Cardiac septum (tissue), 1 donor: Measurements from ENCODE around the gene PP2D1. TPM values are rescaled to one million over a fixed set of nuclear protein-coding genes. Genes with fewer than 3 reads are reported as not detected.
"Not testable (repeated sequence)": the region's sequence is repeated elsewhere in the genome, so short reads cannot be mapped to it uniquely, and the experiment has no call there.

Experiments
- DNase-seq: peaks from one replicate; pipeline ENCODE4 v3.0.0-alpha.2; 2020; ENCODE audit warnings: low spot score
- intact Hi-C: fragments of 100-400 bp; cut with DNase I; formaldehyde crosslinking; loops from one replicate; pipeline ENCODE4 v1.14.0; 2022
- long read RNA-seq: library from polyadenylated mRNA; unstranded; transcript quantifications from one replicate; pipeline ENCODE4 v2.0.0, GENCODE V29; 2021
- total RNA-seq: library from RNA; stranded (reverse); fragmentation: NEBNext Ultra II Directional; extraction: Animal tissue kit (Norgen Biotek cat#: 25700); gene quantifications from one replicate; pipeline ENCODE4 v1.2.1, GENCODE V29; 2021
- donor health status: DM: no; HTN: no; CAD: no.

The PP2D1 gene
- not detected for total RNA-seq
- long read RNA-seq, partial matches to known transcripts: 0 of 1 reads
- long read RNA-seq, other reads (novel, unspliced or antisense): 1 of 1 reads

- intact Hi-C loops: no loop called here
- no peak for DNase-seq
These were observed at the start of gene PP2D1 for GRCh38 chr3:20012164-20012563. Gene PP2D1, minus strand, starts transcription at chr3:20012264. Its CDS starts 192 bp downstream, at chr3:20012072.

- DNase-seq: no peak
- intact Hi-C loops: no loop called here
These were observed 49.1 kb upstream of the PP2D1 start for GRCh38 chr3:20060974-20061685.

- no peak for DNase-seq
- intact Hi-C loops: no loop called here
These were observed 47.9 kb upstream of the PP2D1 start for GRCh38 chr3:20059929-20060328.

- DNase-seq: no peak
- intact Hi-C loops: no loop called here
These were observed 45.6 kb upstream of the PP2D1 start for GRCh38 chr3:20057612-20058180.

DNA sequence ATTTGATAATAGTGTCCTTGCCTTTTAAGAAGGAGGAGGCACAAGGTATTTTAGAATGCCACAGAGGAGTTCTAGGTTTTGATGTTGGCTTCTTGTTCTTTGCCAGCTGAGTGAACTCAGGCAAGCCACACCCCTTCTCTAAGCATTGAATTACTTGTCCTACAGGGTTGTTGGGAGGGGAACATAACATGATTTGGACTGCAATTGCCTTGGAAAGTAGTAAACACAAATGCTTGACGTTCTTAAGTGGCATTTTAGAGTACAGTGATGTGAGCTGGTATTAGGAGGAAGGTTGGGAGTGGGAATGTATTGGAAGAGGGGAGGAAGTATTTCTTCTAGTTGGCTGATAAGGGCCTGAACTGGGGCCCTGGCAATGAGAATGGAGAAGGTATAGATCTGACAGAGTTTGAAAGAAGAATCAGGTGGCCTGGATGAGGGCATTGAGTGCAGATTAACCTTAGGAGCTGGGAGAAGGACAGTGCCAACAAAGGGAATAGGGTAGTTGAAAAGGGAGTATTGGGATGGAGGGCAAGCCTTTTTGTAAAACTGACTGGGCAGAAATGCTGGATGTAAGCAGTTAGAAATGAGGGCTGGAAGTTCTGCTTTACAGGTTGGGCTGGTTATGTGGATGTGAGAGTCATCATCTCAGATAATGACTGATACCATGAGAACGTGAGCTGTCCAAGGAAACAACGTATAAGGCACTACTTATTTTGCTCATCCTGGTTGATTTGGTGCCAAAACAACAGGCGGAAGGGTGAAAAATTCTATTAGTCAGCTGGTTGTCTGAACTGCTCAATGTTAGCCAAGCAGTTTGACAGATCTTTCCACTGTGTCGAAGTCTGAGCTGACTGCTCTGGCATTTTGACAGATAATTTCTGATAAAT is 44.9 kb upstream of the PP2D1 start:
- no peak for DNase-seq
- intact Hi-C loops: no loop called here

GRCh38 chr3:20055842-20056241 is 43.8 kb upstream of the PP2D1 start:
- intact Hi-C loops: loop anchor here (2.0 kb wide), 1 partner anchor 15 kb away; the partner anchor contains the start of gene KAT2B

DNA sequence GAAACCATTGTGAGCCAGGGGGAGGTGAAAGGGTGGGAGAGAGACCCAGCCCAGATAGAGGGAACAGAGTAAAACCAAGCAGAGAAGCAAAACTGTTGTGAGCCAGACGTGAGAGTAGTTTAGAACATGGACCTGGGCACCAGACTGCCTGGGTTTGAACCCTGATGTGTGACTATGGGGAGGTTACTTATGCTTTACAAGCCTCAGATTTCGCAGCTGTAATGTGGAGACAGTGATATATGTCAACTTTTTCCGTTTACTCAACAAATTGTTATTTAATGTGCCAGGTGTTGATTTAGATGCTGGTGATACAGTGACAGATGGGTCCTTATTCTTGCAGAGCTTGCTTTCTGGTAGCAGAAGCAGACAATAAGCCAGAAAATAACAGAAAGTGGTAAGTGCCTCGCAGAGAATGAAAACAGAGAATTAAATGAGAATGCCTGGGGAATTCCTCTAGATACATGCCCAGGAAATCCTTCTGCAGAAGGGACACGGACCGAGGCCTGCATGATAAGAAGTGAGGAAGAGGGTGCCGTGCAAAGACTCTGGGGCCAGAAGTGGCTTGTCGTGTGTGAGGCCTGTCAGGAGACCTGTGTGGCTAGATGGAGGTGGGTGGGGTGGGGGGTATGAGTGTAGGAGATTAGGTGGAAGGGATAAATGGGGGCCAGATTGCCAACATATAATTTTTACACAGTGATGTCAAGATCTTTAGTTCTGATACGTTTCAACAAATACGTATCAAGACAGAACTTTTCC is 43.1 kb upstream of the PP2D1 start:
- intact Hi-C loops: loop anchor here (2.0 kb wide), 1 partner anchor 14 kb away; the partner anchor contains the start of gene KAT2B

More at GRCh38 chr3:20055842-20056241, 43.8 kb upstream of the PP2D1 start:
- no peak for DNase-seq

DNA sequence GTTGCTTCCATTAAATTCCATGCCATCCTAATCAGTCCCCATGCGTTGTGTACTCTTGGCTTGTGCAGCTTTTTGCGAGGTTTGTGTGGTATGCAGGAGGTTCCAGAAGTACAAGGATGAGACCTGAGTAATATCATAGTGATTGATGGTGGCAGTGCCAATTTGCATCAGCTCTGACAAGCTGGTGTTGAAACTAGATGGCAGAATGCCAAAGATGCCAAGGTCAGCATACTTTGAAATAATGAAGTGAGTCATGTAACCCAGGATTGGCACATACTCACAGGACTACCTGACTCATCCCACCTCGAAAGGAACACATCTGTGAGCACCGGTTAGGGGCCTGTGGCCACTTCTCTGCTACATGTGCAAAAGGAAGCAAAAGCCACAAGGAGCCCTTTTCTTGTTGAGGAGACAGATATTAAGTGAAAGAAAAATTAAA is 42.5 kb upstream of the PP2D1 start:
- peak; percentile 87 for DNase-seq
- intact Hi-C loops: loop anchor here (2.0 kb wide), 1 partner anchor 14 kb away; the partner anchor contains the start of gene KAT2B

More for the DNA sequence above, 43.1 kb upstream of the PP2D1 start:
- no peak for DNase-seq

DNA sequence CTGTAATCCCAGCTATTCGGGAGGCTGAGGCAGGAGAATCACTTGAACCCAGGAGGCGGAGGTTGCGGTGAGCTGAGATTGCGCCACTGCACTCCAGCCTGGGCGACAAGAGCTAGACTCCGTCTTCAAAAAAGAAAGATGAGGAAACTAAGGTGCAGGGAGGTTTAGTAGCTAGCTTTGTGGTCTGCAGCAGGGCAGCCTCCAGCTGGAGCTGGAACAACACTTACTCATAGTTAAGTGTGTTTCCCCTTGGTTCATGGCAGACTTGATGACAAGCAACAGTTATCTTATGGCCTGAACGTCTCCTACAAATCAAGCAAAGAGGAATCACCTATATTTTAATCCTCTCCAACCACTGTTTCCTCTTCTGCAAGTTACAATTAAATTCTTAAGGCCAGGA is 40.8 kb upstream of the PP2D1 start:
- DNase-seq: no peak
- intact Hi-C loops: no loop called here

- DNase-seq: no peak
- intact Hi-C loops: no loop called here
These were observed 39.2 kb upstream of the PP2D1 start for GRCh38 chr3:20051123-20051806.

- DNase-seq: no peak
- intact Hi-C loops: no loop called here
These were observed 36.2 kb upstream of the PP2D1 start for GRCh38 chr3:20047976-20048883.

GRCh38 chr3:20047341-20047779 is 35.3 kb upstream of the PP2D1 start:
- DNase-seq: no peak
- intact Hi-C loops: no loop called here

DNA sequence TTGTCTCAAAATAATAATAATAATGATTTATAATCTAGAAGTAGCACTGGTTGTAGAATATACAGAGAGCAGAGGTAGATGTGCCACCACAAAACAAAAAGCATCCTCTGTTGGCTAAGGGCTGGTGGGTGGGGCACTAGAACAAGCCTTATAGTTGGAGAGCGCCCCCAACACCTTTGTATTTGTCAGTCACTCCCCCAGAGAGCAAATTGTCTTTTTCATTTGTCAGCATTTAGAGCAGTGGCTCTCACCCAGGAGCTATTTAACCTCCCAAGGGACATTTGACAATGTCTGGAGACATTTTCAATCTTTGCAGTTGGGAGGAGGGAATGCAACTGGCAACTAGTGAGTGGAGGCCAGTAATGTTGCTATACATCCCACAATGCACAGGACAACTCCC is 34.5 kb upstream of the PP2D1 start:
- no peak for DNase-seq
- intact Hi-C loops: no loop called here

DNA sequence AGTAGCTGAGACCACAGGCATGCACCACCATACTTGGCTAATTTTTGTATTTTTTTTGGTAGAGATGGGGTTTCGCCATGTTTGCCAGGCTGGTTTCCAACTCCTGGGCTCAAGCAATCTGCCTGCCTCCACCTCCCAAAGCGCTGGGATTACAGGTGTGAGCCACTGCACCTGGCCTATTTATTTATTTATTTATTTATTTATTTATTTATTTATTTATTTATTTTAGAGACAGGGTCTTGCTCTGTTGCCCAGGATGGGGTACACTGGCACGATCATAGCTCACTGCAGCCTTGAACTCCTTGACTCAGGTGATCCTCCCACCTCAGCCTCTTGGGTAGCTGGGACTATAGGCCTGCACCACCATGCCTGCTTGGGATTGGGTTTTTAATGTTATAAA is 33.1 kb upstream of the PP2D1 start:
- DNase-seq, intact Hi-C loops: not testable (repeated sequence)

DNA sequence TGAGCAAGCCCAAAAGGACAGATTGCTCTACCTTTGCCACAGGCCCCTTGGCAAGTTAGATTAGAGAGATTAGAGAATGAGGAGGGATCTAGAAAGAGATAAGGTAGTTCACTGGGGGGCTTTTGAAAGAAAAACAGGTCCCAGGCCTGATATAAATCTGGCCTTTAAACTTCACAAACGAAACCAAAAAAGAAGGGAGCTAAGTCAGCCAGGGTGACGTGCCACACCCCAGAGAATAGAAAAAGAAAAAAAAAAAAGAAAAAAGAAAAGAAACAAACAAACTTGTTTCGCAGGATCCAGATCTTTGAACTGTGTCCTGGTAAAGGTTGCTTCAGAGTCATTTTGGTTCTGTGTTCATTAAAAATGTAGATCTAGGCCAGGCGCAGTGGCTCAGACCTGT is 31.8 kb upstream of the PP2D1 start:
- intact Hi-C loops: loop anchor here (5.0 kb wide), 3 partner anchors 38 to 157 kb away; no protein-coding TSS in a partner anchor
- DNase-seq: no peak

DNA sequence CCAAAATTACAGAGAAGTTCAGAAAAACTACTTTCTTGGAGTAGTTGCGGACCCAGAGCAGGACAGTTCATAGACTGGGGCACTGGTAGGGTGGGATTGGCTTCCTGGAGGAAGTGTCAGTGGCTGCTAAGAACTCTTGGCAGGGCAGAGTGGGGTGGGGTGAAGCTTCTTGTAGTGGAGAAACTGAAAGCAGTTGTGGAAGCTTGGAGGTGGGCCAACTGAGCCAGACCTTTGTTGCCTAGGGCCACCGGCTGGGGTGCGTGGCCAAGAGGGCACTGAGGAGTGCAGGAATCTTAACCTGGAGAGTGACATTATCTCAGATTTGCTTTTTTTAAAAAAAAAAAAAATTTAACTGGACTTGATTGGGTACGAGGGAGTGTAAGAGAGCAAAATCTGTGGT is 31.3 kb upstream of the PP2D1 start:
- DNase-seq: peak; percentile 90
- intact Hi-C loops: loop anchor here (5.0 kb wide), 3 partner anchors 39 to 156 kb away; no protein-coding TSS in a partner anchor

- no peak for DNase-seq
- intact Hi-C loops: loop anchor here (5.0 kb wide), 3 partner anchors 40 to 155 kb away; no protein-coding TSS in a partner anchor
These were observed 30.3 kb upstream of the PP2D1 start for GRCh38 chr3:20042331-20042730.
